ENCODE data around the gene THSD7B.

THSD7B gene

GRCh38 chr2:137133225-137133624 is 367.9 kb downstream of the THSD7B start:
- in situ Hi-C loops (cut with MboI; ENCODE audit: low sequenced_read_pairs): no loop called here

GRCh38 chr2:137138263-137138662 is 372.9 kb downstream of the THSD7B start:
- in situ Hi-C loops (cut with MboI; ENCODE audit: low sequenced_read_pairs): no loop called here

GRCh38 chr2:137151731-137152130 is 386.4 kb downstream of the THSD7B start:
- in situ Hi-C loops (cut with MboI; ENCODE audit: low sequenced_read_pairs): no loop called here

GRCh38 chr2:137154946-137155345 is 389.6 kb downstream of the THSD7B start:
- in situ Hi-C loops (cut with MboI; ENCODE audit: low sequenced_read_pairs): no loop called here

GRCh38 chr2:137155356-137156104 is 390.2 kb downstream of the THSD7B start:
- in situ Hi-C loops (cut with MboI; ENCODE audit: low sequenced_read_pairs): no loop called here

- in situ Hi-C loops (cut with MboI; ENCODE audit: low sequenced_read_pairs): no loop called here
These were observed 391.0 kb downstream of the THSD7B start for GRCh38 chr2:137156221-137156844.

GRCh38 chr2:137157851-137158250 is 392.5 kb downstream of the THSD7B start:
- in situ Hi-C loops (cut with MboI; ENCODE audit: low sequenced_read_pairs): no loop called here

- in situ Hi-C loops (cut with MboI; ENCODE audit: low sequenced_read_pairs): no loop called here
These were observed 395.9 kb downstream of the THSD7B start for GRCh38 chr2:137161250-137161649.

- in situ Hi-C loops (cut with MboI; ENCODE audit: low sequenced_read_pairs): no loop called here
These were observed 400.6 kb downstream of the THSD7B start for GRCh38 chr2:137165968-137166367.

GRCh38 chr2:137167651-137168050 is 402.3 kb downstream of the THSD7B start:
- in situ Hi-C loops (cut with MboI; ENCODE audit: low sequenced_read_pairs): no loop called here

GRCh38 chr2:137168552-137168951 is 403.2 kb downstream of the THSD7B start:
- in situ Hi-C loops (cut with MboI; ENCODE audit: low sequenced_read_pairs): no loop called here

- in situ Hi-C loops (cut with MboI; ENCODE audit: low sequenced_read_pairs): no loop called here
These were observed 406.8 kb downstream of the THSD7B start for GRCh38 chr2:137172162-137172561.

- in situ Hi-C loops (cut with MboI; ENCODE audit: low sequenced_read_pairs): no loop called here
These were observed 408.1 kb downstream of the THSD7B start for GRCh38 chr2:137173463-137173862.

GRCh38 chr2:137175246-137175645 is 409.9 kb downstream of the THSD7B start:
- in situ Hi-C loops (cut with MboI; ENCODE audit: low sequenced_read_pairs): no loop called here

- in situ Hi-C loops (cut with MboI; ENCODE audit: low sequenced_read_pairs): no loop called here
These were observed 413.6 kb downstream of the THSD7B start for GRCh38 chr2:137178951-137179377.

- in situ Hi-C loops (cut with MboI; ENCODE audit: low sequenced_read_pairs): no loop called here
These were observed 414.2 kb downstream of the THSD7B start for GRCh38 chr2:137179542-137179941.

GRCh38 chr2:137180012-137180411 is 414.7 kb downstream of the THSD7B start:
- in situ Hi-C loops (cut with MboI; ENCODE audit: low sequenced_read_pairs): no loop called here

GRCh38 chr2:137181370-137181769 is 416.0 kb downstream of the THSD7B start:
- in situ Hi-C loops (cut with MboI; ENCODE audit: low sequenced_read_pairs): no loop called here

GRCh38 chr2:137182071-137182470 is 416.7 kb downstream of the THSD7B start:
- in situ Hi-C loops (cut with MboI; ENCODE audit: low sequenced_read_pairs): no loop called here

GRCh38 chr2:137183206-137183898 is 418.0 kb downstream of the THSD7B start:
- in situ Hi-C loops (cut with MboI; ENCODE audit: low sequenced_read_pairs): no loop called here

GRCh38 chr2:137185378-137186078 is 420.2 kb downstream of the THSD7B start:
- in situ Hi-C loops (cut with MboI; ENCODE audit: low sequenced_read_pairs): no loop called here

Data from HL-60/S4 (cell line).